ENCODE data around the gene USO1.

GRCh38 chr4:75849461-75849860 lies 125.1 kb downstream of the USO1 start:
- TF ChIP-seq POLR2A (IDR thresholded peaks at IDR 0.05) (no peak), CTCF (IDR thresholded peaks at IDR 0.05) (no peak)
